ENCODE results near the gene ADAMTSL1. TPM values are rescaled to one million over a fixed set of nuclear protein-coding genes. Genes with fewer than 3 reads are reported as not detected.

The ADAMTSL1 gene
- total RNA-seq, 2 experiments from 2014 or later: not detected

GRCh38 chr9:18534611-18535010 is 60.7 kb downstream of the ADAMTSL1 start:
- CTCF ChIA-PET: no interaction called here
- H3K4me1 Mint-ChIP-seq: no peaks in the 10 kb centered on the region
- no peak for DNase-seq
- H3K4me3 Mint-ChIP-seq: no peak overlapping the region
- no peaks in the 10 kb centered on the region for H3K27me3 Mint-ChIP-seq
- no peak overlapping the region for H3K27ac Mint-ChIP-seq
- POLR2A ChIA-PET: no interaction called here
- no peaks in the 10 kb centered on the region for H3K36me3 Mint-ChIP-seq (ENCODE audit: low read depth)
- peaks cover 22% of the 10 kb centered on the region for H3K9me3 Mint-ChIP-seq

- CTCF ChIA-PET: no interaction called here
These were observed 62.6 kb downstream of the ADAMTSL1 start for GRCh38 chr9:18536554-18536953.

GRCh38 chr9:18539203-18539693 is 65.3 kb downstream of the ADAMTSL1 start:
- DNase-seq: no peak
- Mint-ChIP-seq H3K36me3 (ENCODE audit: low read depth) (no peaks in the 10 kb centered on the region), H3K4me1 (no peaks in the 10 kb centered on the region), H3K27ac (no peak overlapping the region), H3K27me3 (no peaks in the 10 kb centered on the region), H3K9me3 (peaks cover 14% of the 10 kb centered on the region), H3K4me3 (no peak overlapping the region)
- CTCF ChIA-PET: no interaction called here
- POLR2A ChIA-PET: no interaction called here

More at GRCh38 chr9:18536554-18536953, 62.6 kb downstream of the ADAMTSL1 start:
- H3K9me3 Mint-ChIP-seq: peaks cover 22% of the 10 kb centered on the region
- no peak overlapping the region for H3K4me3 Mint-ChIP-seq
- no peaks in the 10 kb centered on the region for H3K36me3 Mint-ChIP-seq (ENCODE audit: low read depth)
- no peak for DNase-seq
- no peaks in the 10 kb centered on the region for H3K27me3 Mint-ChIP-seq
- no peak overlapping the region for H3K27ac Mint-ChIP-seq
- POLR2A ChIA-PET: no interaction called here
- no peaks in the 10 kb centered on the region for H3K4me1 Mint-ChIP-seq

DNA sequence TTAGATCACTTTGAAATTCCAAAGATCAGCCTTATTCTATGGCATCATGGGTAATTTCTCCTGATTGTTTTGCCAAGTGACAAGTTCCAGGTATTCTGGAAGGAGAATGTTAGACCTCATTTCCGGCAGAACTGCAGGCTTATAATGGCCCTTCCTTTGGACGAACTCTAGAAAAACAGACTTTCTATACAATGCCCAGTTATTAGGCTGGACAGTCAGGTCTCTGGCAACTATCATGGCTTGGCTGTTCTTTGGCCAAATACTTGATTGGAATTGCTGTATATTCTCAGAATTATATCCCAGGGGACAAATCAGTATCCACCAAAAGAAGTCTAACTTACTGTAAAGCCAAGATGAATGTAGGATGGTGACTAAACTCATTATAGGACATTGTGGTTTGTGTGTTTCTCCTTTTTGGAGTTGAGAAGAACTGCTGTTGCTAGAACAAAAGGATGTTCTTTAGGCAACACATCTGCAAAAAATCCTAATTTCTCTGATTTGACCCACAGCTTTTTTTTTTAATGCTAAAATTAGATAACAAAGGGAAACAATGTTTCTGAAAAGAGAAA is 69.0 kb downstream of the ADAMTSL1 start:
- ChIA-PET CTCF (no interaction called here), POLR2A (no interaction called here)
- H3K27me3 Mint-ChIP-seq: no peaks in the 10 kb centered on the region
- H3K4me1 Mint-ChIP-seq: no peaks in the 10 kb centered on the region
- no peaks in the 10 kb centered on the region for H3K36me3 Mint-ChIP-seq (ENCODE audit: low read depth)
- H3K9me3 Mint-ChIP-seq: no peaks in the 10 kb centered on the region
- no peak for DNase-seq
- no peak overlapping the region for H3K4me3 Mint-ChIP-seq
- H3K27ac Mint-ChIP-seq: no peak overlapping the region

GRCh38 chr9:18543406-18544192 is 69.6 kb downstream of the ADAMTSL1 start:
- ChIA-PET POLR2A (no interaction called here), CTCF (no interaction called here)
- no peak overlapping the region for H3K4me3 Mint-ChIP-seq
- H3K36me3 Mint-ChIP-seq (ENCODE audit: low read depth): no peaks in the 10 kb centered on the region
- H3K4me1 Mint-ChIP-seq: no peaks in the 10 kb centered on the region
- H3K9me3 Mint-ChIP-seq: no peaks in the 10 kb centered on the region
- no peaks in the 10 kb centered on the region for H3K27me3 Mint-ChIP-seq
- no peak overlapping the region for H3K27ac Mint-ChIP-seq
- DNase-seq: no peak

- Mint-ChIP-seq H3K4me3 (no peak overlapping the region), H3K27ac (no peak overlapping the region), H3K4me1 (no peaks in the 10 kb centered on the region), H3K9me3 (no peaks in the 10 kb centered on the region), H3K27me3 (no peaks in the 10 kb centered on the region), H3K36me3 (ENCODE audit: low read depth) (no peaks in the 10 kb centered on the region)
- ChIA-PET CTCF (no interaction called here), POLR2A (no interaction called here)
- no peak for DNase-seq
These were observed 70.5 kb downstream of the ADAMTSL1 start for GRCh38 chr9:18544456-18544855.

GRCh38 chr9:18545636-18546360 is 71.8 kb downstream of the ADAMTSL1 start:
- no peaks in the 10 kb centered on the region for H3K36me3 Mint-ChIP-seq (ENCODE audit: low read depth)
- ChIA-PET CTCF (no interaction called here), POLR2A (no interaction called here)
- DNase-seq: no peak
- no peak overlapping the region for H3K4me3 Mint-ChIP-seq
- no peaks in the 10 kb centered on the region for H3K9me3 Mint-ChIP-seq
- no peak overlapping the region for H3K27ac Mint-ChIP-seq
- no peaks in the 10 kb centered on the region for H3K4me1 Mint-ChIP-seq
- H3K27me3 Mint-ChIP-seq: no peaks in the 10 kb centered on the region

DNA sequence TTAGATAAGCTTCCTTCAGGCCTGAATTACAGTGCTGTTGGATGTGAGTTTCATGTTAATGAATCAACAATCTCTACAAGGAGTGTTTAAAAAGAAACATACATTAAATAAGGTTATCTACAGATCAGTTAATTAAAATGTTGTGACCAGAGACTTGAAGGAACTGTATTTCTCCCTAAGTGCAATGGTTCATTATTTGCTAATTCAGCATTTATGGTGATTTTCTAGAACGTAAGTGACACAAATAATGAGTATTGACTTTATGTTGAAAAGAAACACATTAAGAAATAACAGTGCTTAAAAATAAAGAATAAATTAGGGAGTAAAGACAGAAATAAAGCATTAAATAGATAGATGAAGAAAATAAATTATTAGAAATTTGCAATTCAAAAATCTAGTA is 74.5 kb downstream of the ADAMTSL1 start:
- H3K27me3 Mint-ChIP-seq: no peaks in the 10 kb centered on the region
- H3K27ac Mint-ChIP-seq: no peak overlapping the region
- no peak overlapping the region for H3K4me3 Mint-ChIP-seq
- no peak for DNase-seq
- no peaks in the 10 kb centered on the region for H3K4me1 Mint-ChIP-seq
- no peaks in the 10 kb centered on the region for H3K36me3 Mint-ChIP-seq (ENCODE audit: low read depth)
- CTCF ChIA-PET: no interaction called here
- POLR2A ChIA-PET: no interaction called here
- no peaks in the 10 kb centered on the region for H3K9me3 Mint-ChIP-seq

GRCh38 chr9:18549772-18550171 is 75.8 kb downstream of the ADAMTSL1 start:
- Mint-ChIP-seq H3K9me3 (no peaks in the 10 kb centered on the region), H3K4me3 (no peak overlapping the region), H3K4me1 (no peaks in the 10 kb centered on the region), H3K27me3 (no peaks in the 10 kb centered on the region), H3K36me3 (ENCODE audit: low read depth) (no peaks in the 10 kb centered on the region), H3K27ac (no peak overlapping the region)
- ChIA-PET CTCF (no interaction called here), POLR2A (no interaction called here)
- no peak for DNase-seq

DNA sequence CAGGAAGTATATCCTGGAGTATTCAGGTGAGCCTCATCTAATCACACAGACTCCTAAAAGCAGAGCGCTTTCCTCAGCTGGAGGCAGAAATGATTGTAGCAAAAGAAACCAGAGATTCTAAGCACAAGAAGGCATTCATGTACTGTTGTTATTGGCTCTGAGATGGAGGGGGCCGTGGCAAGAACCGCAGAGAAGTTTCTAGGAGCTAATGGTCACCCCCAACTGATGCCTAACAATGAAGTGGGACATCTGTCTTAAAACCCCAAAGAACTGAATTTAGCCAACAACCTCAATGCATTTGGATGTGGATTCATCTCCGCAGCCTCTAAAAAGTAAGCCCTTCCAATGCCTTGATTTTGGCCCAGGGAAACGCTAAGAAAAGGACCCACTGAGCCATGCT is 76.3 kb downstream of the ADAMTSL1 start:
- H3K27me3 Mint-ChIP-seq: no peaks in the 10 kb centered on the region
- no peak overlapping the region for H3K4me3 Mint-ChIP-seq
- no peak overlapping the region for H3K27ac Mint-ChIP-seq
- ChIA-PET CTCF (no interaction called here), POLR2A (no interaction called here)
- DNase-seq: no peak
- no peaks in the 10 kb centered on the region for H3K9me3 Mint-ChIP-seq
- H3K36me3 Mint-ChIP-seq (ENCODE audit: low read depth): no peaks in the 10 kb centered on the region
- no peaks in the 10 kb centered on the region for H3K4me1 Mint-ChIP-seq

DNA sequence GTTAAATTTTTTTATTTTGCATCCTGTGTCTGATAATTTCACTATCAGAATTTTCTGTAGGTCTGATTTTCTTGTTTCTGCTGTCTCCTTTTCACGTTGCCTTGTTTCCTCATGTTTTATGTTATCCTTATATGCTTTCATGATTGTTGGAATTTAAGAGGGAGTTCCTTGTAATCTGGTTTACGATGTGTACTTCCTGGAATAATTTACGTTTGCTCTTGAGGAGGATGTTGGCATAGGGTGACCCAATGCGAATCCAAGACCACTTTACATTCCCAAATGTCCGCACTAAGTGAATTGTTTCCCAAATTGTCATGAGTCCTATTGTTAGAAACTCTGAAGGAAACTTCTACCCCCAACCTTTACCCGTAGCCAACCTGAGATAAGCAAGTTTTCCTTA is 80.3 kb downstream of the ADAMTSL1 start:
- no peaks in the 10 kb centered on the region for H3K27me3 Mint-ChIP-seq
- DNase-seq: no peak
- H3K36me3 Mint-ChIP-seq (ENCODE audit: low read depth): no peaks in the 10 kb centered on the region
- no peak overlapping the region for H3K27ac Mint-ChIP-seq
- ChIA-PET CTCF (no interaction called here), POLR2A (no interaction called here)
- H3K4me1 Mint-ChIP-seq: no peaks in the 10 kb centered on the region
- no peaks in the 10 kb centered on the region for H3K9me3 Mint-ChIP-seq
- no peak overlapping the region for H3K4me3 Mint-ChIP-seq

GRCh38 chr9:18555105-18555883 is 81.3 kb downstream of the ADAMTSL1 start:
- Mint-ChIP-seq H3K9me3 (no peaks in the 10 kb centered on the region), H3K27ac (no peak overlapping the region), H3K36me3 (ENCODE audit: low read depth) (no peaks in the 10 kb centered on the region), H3K4me3 (no peak overlapping the region), H3K4me1 (no peaks in the 10 kb centered on the region), H3K27me3 (no peaks in the 10 kb centered on the region)
- POLR2A ChIA-PET: no interaction called here
- DNase-seq: no peak
- CTCF ChIA-PET: no interaction called here

Measured in activated CD4-positive, alpha-beta memory T cell treated with anti-CD3 and anti-CD28 coated beads, Interleukin-2, amount 10 ng/mL, durations not matched to agents 7 days and 5 days (primary cell).